Activated CD8-positive, alpha-beta memory T cell treated with anti-CD3 and anti-CD28 coated beads for 1 hour (primary cell): ENCODE data around the gene CEP170B.

ENCODE experiments used
- DNase-seq, 2 donors: peaks; one replicate each; pipeline ENCODE4 v3.0.0-alpha.2; 2020; ENCODE audit warnings: low read depth in 1 of 2; ENCODE audit errors: extremely low read depth in 1 of 2

The CEP170B gene

DNA sequence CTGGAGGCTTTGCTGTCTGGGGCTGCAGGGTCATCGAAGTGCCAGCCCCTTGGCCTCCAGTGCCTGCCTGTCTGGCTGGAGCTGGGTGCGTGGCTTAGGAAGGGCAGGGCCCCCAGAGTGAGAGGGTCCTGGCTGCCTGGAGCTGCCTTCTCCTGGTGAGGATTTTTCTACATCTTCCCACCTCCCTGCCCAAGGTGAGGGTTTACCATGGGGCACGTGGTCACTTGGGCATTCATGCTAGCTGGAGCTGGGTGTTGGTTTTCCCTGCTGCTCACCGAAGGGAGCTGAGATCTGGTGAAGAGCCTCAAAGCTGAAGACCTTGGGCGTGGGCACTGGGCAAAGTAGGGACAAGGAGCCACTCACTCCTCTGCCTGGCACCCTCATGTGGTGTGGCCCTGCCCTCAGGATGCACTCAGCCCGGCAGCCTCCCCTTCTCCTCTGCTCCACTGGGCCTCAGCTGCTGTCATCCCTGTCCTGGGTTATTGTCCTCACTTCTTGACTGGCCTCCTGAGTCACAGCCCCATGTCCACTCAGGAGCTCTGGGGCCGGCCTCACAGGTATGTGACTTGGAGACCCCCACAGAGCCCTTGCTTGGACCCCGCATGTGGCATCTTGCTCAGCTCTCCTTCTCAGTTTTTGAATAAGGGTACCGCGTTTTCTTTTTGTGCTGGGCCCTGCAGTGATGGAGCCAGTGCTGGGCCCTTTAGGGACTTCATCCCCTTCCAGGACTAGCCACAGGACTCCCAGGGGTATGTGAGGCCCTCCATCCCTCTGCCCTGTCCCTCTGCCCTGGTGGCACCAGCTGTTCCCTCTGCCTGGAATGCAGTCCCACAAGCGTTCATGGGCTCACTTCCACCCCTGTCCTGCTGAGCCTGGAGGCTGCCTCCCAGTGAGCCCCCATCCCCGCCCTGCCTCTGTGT, 1.6 kb downstream of the CEP170B start:
- no peak for DNase-seq

- no peak for DNase-seq
Observed at GRCh38 chr14:104867371-104868059, 2.4 kb downstream of the CEP170B start.

- DNase-seq: no peak
Observed at GRCh38 chr14:104868060-104868740, 3.1 kb downstream of the CEP170B start.

DNA sequence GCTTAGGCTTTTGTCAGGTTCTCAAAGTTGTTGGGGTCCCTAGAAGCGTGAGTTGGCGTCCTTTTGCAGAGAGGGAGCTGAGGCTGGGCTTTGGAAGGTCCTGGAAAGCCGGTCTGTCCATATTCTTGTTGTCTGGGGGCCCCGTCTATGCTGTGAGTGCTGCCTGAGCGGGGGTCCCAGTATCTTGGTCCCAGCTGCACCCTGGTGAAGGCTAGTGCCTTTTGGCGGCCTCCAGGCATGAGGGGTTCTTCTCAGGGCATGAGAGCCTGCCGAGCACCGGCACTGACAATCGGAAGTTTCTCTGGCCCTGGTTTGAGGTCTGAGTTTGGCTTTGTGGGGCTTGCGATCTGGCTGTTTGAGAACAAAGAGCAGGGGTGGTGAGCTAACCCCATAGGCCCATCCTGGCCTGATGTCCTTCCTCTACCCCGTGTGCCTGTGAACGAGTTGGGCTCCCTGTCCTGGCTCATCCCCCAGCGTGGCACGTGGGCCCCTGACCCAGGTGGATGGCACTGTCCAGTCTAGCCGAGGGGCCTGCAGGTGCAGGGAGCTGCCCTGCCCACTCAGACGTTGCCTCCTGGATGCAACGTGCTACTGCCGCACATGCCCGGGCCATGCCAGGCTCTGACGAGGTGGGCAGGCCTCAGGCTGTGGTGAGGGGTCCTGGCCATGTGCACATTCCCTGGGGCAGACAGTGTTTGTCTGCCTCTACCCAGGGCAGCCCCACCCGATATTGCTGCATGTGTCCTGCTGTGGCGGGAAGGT, 3.9 kb downstream of the CEP170B start:
- no peak for DNase-seq

DNA sequence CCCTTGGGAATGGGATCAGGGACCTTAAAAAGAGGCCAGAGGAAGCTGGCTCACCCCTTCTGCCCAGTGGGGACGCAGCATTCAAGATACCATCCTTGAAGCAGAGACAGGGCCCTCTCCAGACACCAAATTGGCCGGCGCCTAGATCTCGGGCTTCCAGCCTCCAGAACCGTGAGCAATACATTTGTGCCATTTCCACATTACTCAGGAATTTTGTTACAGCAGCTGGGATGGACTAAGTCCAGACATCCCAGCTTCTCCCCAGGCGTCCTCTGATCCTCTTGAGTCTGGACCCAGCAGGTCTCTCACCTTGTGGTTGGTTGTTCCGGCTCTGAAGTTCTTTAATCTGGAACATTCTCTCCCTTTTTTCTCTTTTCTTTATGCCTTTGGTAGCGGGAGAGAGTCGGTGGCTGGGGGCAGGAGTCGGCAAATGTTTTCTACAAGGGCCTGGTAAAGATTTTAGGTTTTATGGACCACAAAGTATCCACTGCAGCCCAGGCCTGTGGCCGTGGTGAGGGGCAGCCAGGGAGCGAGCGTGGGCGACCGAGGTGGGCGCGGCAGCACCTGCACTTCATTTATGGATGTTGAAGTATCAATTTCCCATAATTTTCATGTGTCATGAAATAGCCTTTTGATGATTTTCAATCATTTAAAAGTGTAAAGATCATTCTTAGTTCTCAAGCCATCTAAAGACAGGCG, 4.8 kb downstream of the CEP170B start:
- no peak for DNase-seq

DNA sequence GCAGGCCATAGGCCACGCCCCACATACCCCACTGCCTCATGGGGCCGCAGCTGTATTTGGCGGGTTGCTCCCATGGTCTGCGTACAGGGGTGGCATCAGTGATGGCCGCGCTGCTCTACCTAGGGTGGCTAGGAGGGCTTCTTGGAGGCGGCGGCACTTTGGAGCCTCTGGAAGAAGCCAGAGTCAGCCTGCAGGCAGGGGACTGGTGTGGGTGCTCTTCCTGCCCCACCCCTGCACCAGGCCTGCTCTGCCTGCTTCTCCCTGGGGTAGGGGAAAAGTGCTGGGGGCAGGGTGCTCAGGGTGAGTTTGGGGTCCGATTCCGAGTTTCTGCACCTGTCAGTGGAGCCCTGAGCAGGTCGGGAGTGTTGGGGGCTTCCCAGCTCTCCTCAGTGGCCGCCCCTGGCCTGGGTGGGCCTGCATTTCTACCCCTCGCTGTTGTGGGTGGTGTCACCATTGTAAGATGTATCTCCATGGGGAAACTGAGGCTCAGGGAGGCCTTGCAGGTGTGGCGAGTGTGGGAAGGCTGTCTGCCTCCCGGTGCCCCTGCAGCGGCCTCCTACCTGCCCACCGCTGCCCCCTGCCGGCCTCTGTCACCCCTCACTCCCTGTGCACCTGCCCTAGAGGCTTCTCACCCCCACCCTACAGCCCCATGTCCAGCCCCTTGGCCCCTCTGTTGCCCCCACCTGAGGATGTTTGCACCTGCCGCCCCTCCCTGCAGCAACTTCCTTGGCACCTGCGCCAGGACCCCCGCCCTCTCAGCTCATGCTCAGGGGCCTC, 5.5 kb downstream of the CEP170B start:
- peak in 1 of 2 donors; percentile 44 for DNase-seq

DNA sequence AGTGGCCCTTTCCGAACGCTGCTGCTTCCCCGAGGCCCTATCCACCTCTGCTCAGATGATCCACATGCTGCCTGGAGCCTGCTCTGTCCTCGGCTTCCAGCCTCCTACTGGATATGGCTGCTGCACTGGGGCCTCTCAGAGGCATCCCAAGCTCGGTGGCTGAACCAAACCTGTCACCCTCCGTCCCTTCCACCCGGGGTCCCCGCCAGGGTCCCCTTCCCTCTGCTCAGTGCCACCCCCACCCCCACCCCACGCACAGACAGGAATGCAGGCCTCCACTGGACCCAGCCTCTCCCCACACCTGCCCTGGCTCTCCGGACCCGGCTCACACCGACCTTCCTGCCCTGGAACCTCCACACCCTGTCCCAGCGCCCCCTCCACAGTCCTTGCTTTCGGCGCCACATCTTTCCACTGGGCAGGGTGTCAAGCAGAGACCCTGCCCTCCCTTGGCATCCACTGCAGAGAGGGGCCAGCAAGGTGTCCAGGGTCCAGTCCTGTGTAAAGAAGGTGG, 6.1 kb downstream of the CEP170B start:
- no peak for DNase-seq

DNA sequence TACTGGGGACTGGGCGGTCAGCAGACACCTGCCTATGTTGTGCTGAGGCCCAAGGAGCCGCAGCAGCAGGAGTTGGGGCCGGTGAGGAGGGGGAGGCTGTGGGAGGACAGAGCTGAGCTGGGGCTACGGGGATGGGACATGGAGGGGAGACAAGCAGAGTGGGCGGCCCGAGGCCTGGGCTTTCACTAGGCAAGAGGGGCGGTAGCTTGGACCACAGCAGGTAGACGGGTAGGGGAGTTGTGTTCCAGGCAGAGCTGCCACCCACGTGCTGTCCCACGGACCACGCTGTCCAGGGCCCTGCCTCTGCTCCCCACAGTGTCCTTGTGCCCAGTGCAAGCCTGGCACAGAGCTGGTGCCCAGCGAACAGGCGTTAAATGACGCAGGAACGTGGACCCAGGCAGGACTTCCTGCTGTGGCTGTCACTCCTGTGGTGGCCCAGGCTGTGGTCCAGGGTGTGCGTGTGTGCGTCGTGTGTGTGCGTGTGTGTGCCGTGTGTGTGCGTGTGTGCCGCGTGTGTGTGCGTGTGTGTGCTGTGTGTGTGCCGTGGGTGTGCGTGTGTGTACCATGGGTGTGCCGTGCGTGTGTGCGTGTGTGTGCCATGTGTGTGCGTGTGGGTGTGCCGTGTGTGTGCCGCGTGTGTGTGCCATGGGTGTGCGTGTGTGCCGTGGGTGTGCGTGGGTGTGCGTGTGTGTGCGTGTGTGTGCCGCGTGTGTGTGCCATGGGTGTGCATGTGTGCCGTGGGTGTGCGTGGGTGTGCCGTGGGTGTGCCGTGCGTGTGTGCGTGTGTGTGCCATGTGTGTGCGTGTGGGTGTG, 6.8 kb downstream of the CEP170B start:
- DNase-seq: no peak

- no peak for DNase-seq
Observed at GRCh38 chr14:104872469-104873341, 7.6 kb downstream of the CEP170B start.

GRCh38 chr14:104873380-104874055, 8.4 kb downstream of the CEP170B start:
- no peak for DNase-seq

DNA sequence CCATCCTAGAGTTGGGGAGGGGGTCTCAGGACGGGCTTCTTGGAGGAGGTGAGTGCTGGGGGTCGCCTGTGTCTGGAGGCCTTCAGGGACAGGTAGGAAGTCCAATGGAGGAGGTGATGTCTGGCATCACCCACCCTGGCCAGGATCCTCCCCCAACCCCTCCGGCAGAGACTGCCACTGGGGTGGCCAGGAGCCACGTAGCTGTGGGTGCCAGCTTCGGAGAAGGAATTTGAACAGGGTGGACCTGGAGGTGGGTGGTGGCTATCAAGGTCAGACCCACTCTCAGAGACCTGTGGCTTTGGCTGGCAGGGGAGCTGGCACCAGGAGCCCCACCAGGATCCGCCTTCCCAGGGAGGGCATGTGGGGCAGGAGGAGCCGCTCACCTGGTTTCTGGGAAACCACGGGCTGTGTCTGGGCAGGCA, 9.1 kb downstream of the CEP170B start:
- DNase-seq: no peak

- no peak for DNase-seq
Observed at GRCh38 chr14:104874571-104875411, 9.7 kb downstream of the CEP170B start.

DNA sequence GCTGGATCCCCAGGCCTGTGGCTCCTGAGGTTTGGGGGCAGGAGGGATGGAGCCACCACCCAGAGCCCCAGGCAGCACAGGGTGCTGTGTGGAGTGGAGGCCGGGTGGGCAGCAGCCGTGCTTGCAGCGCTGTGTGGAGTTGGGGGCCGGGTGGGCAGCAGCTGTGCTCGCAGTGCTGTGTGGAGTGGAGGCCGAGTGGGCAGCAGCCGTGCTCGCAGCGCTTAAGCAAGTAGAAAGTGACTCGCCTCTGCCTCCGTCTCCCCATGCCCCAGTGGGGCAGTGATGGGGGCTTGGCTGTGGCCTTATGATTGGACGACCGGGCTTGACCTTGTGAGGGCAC, 10.3 kb downstream of the CEP170B start:
- DNase-seq: no peak

GRCh38 chr14:104875811-104876210, 10.7 kb downstream of the CEP170B start:
- no peak for DNase-seq

DNA sequence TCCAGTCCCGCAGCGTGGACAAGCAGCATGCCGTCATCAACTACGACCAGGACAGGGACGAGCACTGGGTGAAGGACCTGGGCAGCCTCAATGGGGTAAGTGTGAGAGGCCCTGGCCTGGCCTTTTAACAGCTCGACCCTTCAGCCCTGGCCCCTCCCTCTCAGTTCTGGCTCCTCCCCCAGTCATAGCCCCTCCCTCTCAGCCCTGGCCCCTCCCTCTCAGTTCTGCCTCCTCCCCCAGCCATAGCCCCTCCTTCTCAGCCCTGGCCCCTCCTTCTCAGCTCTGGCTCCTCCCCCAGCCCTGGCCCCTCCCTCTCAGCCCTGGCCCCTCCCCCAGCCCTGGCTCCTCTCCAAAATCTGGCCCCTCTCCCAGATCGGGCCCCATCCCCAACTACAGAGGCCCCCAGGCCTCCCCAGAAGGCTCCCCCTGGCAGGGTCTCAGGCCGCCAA, 11.2 kb downstream of the CEP170B start:
- DNase-seq: peak in 1 of 2 donors; percentile 12
